DND-41 (cell line): ENCODE measurements around the gene FUBP3.

Experiments used
- EZH2 ChIP-seq: IDR thresholded peaks from 3 replicates; pipeline ENCODE4 v1.6.1; 2012; ENCODE audit warnings: borderline replicate concordance, low read depth, mild to moderate bottlenecking, moderate library complexity, low read length, inconsistent platforms; ENCODE audit not compliant: severe bottlenecking
- TF ChIP-seq, protein P1 (sequence below): IDR thresholded peaks from 2 replicates; pipeline ENCODE4 v1.5.1; 2012; ENCODE audit warnings: borderline replicate concordance, low read length, moderate library complexity, mild to moderate bottlenecking; ENCODE audit not compliant: poor library complexity, severe bottlenecking; ENCODE audit errors: extremely low read depth

- TF ChIP-seq, protein P1, sequence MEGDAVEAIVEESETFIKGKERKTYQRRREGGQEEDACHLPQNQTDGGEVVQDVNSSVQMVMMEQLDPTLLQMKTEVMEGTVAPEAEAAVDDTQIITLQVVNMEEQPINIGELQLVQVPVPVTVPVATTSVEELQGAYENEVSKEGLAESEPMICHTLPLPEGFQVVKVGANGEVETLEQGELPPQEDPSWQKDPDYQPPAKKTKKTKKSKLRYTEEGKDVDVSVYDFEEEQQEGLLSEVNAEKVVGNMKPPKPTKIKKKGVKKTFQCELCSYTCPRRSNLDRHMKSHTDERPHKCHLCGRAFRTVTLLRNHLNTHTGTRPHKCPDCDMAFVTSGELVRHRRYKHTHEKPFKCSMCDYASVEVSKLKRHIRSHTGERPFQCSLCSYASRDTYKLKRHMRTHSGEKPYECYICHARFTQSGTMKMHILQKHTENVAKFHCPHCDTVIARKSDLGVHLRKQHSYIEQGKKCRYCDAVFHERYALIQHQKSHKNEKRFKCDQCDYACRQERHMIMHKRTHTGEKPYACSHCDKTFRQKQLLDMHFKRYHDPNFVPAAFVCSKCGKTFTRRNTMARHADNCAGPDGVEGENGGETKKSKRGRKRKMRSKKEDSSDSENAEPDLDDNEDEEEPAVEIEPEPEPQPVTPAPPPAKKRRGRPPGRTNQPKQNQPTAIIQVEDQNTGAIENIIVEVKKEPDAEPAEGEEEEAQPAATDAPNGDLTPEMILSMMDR = no peak
- no peak for TF ChIP-seq EZH2
Measured at GRCh38 chr9:130660683-130661450, 81.5 kb downstream of the FUBP3 start.
